Left forelimb (tissue), 1 donor: ENCODE measurements around the gene LAMA1.

Experiments used
- DNase-seq: peaks from one replicate; pipeline ENCODE4 v3.0.0-alpha.2; 2018; ENCODE audit warnings: low spot score

LAMA1 gene

GRCh38 chr18:6994056-6994770 is 123.4 kb downstream of the LAMA1 start:
- no peak for DNase-seq

GRCh38 chr18:6992761-6993160 is 124.8 kb downstream of the LAMA1 start:
- no peak for DNase-seq

GRCh38 chr18:6983366-6983765 is 134.2 kb downstream of the LAMA1 start:
- no peak for DNase-seq

GRCh38 chr18:6982398-6982797 is 135.2 kb downstream of the LAMA1 start:
- no peak for DNase-seq

- no peak for DNase-seq
Observed at GRCh38 chr18:6980363-6980762, 137.2 kb downstream of the LAMA1 start.

GRCh38 chr18:6979954-6980353 is 137.6 kb downstream of the LAMA1 start:
- no peak for DNase-seq

- DNase-seq: no peak
Observed at GRCh38 chr18:6976935-6977334, 140.7 kb downstream of the LAMA1 start.

- no peak for DNase-seq
Observed at GRCh38 chr18:6975084-6975483, 142.5 kb downstream of the LAMA1 start.

- DNase-seq: no peak
Observed at GRCh38 chr18:6971823-6972478, 145.6 kb downstream of the LAMA1 start.

GRCh38 chr18:6963452-6964097 is 154.0 kb downstream of the LAMA1 start:
- DNase-seq: no peak

- DNase-seq: no peak
Observed at GRCh38 chr18:6962571-6963451, 154.8 kb downstream of the LAMA1 start.

- DNase-seq: no peak
Observed at GRCh38 chr18:6961331-6961730, 156.3 kb downstream of the LAMA1 start.

GRCh38 chr18:6960656-6961055 is 156.9 kb downstream of the LAMA1 start:
- no peak for DNase-seq

- no peak for DNase-seq
Observed at GRCh38 chr18:6960124-6960523, 157.5 kb downstream of the LAMA1 start.

- no peak for DNase-seq
Observed at GRCh38 chr18:6959110-6959509, 158.5 kb downstream of the LAMA1 start.

- DNase-seq: no peak
Observed at GRCh38 chr18:6956999-6957398, 160.6 kb downstream of the LAMA1 start.

- DNase-seq: no peak
Observed at GRCh38 chr18:6956495-6956894, 161.1 kb downstream of the LAMA1 start.

- DNase-seq: no peak
Observed at GRCh38 chr18:6955304-6955703, 162.3 kb downstream of the LAMA1 start.

GRCh38 chr18:6954501-6954900 is 163.1 kb downstream of the LAMA1 start:
- DNase-seq: no peak

- DNase-seq: no peak
Observed at GRCh38 chr18:6951336-6952090, 166.1 kb downstream of the LAMA1 start.

GRCh38 chr18:6950641-6951040 is 167.0 kb downstream of the LAMA1 start:
- no peak for DNase-seq
